ENCODE measurements around the gene TRAPPC3L.

Gene TRAPPC3L

DNA sequence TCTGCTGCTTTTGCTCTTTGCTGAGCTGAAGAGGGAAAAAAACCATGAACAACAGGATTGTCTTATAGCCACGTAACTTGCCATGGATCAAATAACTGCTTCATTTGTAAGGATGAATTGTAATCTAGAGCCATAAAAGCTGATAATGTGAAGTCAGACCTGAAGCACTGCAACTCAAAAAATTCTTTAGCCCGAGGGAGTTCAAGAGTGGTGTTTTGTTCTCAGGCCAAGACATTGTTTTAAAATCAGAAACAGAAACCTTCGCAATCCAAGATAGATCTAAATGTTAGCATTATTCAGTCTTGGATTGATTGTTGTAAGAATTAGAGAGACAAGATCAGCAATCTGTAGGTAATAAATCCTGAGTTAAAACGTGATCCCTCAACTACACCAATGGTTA is at the start of gene TRAPPC3L:
Gene TRAPPC3L (minus strand): TSS at position 34 of the 400 bp plus-strand sequence. CDS start 170 bp downstream, outside the sequence.
- no peak for DNase-seq (ENCODE audit: low read depth)

DNA sequence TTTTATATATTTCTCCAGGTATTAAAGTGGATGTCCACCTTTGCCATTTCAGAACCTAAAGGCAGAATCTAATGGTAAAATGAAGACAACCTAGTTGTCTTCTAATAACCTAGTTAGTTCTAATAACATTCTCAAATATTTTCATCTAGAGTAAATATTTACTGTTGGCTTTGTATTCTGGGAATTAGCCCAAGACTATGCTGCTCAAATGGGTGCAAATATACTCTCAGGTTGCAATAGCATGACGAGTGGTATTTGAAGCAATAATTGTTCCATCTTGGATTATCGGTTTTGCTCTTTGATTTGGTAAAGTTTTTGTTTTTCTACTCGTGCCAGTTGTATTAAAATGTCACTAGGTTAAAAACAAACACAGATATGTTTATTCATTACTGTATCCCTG is 49.8 kb upstream of the TRAPPC3L start:
- no peak for DNase-seq (ENCODE audit: low read depth)

DNA sequence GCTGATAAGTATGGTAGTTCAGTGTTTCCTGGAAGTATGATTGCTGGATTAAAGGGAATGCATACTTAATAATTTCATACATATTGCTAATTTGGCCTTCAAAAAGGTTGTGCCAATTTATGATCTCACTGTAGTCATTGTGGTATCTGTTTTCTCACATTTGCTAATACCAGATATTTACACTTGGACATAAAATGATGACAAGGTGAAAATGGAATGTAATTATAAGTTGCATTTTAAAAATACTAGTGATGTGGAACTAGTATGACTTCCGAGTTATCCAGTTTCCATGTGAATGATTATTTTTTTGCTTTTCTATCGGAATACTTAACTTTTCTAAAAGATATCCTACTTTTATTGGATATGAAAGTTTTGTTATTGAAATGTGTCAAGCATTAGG is 41.3 kb upstream of the TRAPPC3L start:
- DNase-seq (ENCODE audit: low read depth): no peak

DNA sequence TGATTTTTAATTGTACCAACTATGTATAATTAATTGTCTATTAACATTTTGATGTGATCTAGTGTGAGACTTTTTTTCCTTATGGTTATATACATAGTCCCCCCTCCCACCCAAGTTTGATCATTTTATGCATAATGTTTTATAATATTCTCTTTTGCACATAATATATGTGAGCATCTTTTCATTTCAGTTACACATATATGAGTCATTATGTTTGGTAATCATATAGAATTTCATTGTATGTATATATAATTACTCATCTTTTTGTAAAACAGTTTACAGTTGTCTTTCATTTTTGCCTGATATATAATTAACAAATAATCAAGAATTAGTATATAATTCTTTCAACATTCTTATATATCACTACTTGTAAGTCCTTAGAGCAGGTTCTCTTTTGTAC is 40.8 kb upstream of the TRAPPC3L start:
- DNase-seq (ENCODE audit: low read depth): no peak

DNA sequence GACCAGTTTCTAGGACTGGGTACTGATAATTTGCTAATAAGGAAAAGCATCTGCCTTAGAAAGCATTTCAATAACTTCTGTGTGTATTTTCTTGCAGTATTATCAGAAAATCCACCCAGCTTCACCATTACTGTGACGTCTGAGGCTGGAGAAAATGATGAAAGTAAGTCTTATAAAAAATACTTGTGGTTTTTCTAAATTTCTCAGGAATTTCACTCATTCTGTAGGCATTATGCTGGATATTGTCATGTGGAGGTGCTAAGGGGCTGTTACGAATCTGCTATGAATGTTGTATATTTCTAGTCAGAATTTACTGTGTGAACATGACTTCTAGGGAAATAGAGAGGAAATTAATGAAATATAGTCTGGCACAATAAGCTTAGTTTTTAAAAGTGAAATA is 34.7 kb upstream of the TRAPPC3L start:
- DNase-seq (ENCODE audit: low read depth): no peak

DNA sequence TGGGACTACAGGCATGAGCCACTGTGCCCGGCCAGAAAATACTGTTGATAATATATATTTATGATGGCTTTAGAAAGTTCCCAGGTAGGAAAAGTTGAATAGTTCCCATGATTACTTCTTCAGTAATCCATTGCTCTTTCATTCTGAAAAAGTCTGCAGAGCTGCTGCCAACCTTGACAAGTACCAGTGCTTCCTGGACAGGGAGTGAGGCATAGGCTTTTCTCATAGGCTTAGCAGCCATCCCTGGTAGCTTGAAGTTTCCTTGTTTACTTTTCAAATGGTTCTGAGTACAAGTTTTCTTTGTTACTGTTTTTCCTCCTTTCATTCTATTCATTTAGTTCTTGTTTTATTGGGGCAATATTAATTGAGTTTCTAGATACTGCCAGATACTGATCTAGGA is 33.7 kb upstream of the TRAPPC3L start:
- no peak for DNase-seq (ENCODE audit: low read depth)

DNA sequence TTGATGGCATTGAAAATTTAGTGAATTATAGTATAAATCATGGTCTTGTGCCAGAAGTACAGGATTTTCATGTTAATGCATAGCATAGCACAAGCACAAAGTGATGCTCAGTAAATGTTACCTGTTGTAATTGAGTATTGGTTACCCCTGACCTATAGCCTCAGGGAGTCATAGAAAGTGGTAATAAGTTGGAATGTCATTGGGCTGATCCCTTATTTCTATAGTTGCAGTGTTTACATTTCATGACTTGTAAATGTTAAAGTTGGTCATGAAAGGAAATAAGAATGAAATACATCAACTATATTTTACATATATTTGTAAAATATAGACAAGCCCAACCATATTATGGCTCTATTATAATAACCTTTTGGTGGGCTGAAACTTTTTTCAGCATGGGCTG is 32.9 kb upstream of the TRAPPC3L start:
- no peak for DNase-seq (ENCODE audit: low read depth)

DNA sequence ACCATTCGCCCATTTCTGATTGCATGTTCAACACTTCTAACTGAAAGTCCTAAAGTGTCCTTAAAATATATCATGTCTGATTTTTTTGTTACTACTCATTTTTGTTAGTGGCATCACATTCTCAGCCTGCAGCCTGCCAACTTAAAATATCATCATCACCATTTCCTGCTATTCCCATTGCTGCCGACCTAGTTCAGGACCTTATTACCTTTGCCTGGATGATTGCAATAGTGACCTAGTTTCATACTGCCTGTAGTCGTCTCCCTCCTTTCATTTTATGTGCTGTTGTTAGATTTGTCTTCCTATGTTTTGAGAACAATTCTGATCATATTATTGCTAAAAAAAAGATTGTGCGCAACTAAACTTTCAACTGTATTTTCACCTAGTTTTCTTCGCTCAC is 32.0 kb upstream of the TRAPPC3L start:
- DNase-seq (ENCODE audit: low read depth): no peak

DNA sequence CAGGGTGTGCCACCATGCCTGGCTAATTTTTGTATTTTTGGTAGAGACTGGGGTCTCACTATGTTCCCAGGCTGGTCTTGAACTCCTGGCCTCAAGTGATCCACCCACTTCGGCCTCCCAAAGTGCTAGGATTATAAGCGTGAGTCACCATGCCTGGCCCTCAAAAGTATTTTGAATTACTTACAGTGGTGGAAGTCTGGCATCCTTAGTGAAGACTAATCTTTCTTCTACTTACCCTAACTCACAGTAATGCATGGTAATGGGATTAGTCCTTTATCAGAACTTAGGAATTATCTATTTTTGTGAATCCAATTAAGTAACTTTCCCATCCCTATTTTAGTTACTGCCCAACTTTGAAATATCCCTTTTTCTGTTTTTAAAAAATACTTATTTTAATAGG is 29.7 kb upstream of the TRAPPC3L start:
- DNase-seq (ENCODE audit: low read depth): no peak

DNA sequence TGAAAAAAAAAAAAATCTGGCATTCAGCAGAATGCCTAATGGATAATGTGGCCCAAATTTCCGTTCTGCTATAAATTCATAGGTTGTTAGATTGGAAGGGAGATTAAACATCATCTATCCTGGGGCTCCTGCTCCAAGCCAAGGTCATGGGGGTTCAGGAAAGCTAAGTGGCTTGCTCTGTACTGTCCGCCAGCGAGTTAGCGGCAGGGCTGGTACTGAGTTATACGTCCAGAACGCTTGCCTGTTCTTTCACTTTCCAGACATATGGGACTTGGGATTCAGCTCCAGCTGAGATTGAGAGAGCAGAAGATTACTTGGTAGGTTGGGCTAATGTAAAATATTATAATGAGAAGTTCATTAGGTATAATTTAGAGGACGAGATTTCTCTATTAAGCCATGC is 26.7 kb upstream of the TRAPPC3L start:
- no peak for DNase-seq (ENCODE audit: low read depth)

DNA sequence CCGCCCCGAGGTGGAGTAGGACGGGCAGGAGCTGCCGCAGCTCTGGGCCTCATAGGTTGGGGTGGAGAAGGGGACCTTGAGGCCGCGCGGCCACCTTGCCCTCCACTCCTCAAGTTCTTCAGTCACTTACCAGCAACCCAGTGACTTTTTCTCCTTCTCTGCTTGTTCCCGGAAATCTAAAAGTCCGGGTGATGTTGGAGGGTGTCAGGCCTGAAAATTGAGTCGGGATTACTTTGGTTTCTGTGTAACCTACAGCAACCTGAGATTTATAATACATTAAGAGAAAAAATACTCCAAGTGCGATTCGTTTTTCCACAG is 26.2 kb upstream of the TRAPPC3L start:
- no peak for DNase-seq (ENCODE audit: low read depth)

DNA sequence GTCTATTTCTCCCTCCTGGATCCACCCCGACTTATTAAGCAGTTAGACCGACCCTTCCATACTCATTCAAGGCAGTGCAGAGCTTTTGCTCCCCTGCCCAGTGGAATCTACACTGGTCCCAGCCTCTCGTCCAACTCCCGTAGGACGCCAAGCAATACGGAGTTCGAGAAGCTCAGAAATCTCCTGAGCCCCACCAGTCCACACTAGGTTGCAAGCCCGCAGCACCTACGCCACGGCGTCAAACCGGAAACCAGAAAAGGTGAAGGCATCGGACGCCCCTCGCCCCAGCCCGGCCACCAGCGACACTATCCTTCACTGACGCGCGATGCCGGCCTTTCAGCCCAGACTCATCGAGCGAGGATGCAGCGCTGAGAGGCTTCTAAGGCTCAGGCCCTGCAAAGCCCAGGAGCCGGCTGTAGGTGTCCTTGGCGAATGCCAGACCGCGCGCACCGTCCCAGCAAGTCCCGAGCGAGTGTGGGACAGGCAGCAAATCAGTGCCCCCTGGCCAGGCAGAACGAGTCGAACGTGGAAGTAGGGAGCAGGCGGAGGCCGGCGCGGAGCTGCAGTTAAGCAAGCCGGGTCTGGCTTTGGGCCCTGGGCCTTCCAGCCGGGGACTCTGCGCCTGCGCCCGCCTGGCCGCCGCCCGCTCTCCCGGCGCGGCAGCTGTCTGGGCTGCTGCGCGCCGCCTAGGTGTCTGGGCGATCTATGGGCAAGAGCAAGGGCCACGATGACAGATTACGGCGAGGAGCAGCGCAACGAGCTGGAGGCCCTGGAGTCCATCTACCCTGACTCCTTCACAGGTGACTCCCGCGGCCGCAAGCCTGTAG is 25.6 kb upstream of the TRAPPC3L start, which contains the start of gene RWDD1:
Gene RWDD1 (plus strand): TSS at position 649 of the 827 bp plus-strand sequence. CDS start 79 bp downstream, at position 728.
- peak; percentile 95 for DNase-seq (ENCODE audit: low read depth)

DNA sequence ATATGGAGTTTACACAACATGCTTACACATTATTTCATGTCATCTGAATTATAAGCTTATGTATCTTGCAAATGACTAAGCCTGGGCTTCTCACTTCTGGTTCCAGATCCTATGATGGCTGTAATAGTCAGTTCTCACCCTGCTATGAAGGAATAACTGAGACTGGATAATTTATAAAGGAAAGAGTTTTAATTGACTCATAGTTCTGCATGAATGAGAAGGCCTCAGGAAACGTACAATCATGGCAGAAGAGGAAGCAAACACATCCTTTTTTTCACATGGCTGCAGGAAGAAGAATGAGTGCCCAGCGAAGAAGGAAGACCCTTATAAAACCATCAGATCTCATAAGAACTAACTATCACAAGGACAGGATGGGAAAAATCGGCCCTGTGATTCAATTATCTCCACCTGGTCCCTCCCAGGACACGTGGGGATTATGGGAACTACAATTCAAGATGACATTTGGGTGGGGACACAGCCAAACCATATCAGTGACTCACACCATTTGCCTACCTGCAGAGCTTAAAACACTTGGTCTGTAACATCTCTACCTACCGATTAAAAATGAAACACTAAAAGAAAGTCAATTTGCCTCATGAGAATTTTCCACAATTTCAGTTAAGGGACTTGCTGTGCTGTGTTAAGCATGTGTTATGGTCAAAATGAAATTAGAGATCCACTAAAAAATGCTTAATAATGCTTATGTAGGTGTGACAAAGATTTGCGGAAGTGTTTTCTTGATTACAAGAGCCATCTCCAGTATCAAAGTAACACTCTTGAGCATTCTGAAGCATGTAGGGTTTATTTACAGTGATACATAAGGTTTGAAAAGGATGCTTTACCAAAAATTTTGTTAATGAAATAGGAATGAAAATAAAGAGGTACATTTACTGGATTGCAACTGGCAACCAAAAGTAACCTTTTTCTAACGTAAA is 23.6 kb upstream of the TRAPPC3L start:
- no peak for DNase-seq (ENCODE audit: low read depth)

DNA sequence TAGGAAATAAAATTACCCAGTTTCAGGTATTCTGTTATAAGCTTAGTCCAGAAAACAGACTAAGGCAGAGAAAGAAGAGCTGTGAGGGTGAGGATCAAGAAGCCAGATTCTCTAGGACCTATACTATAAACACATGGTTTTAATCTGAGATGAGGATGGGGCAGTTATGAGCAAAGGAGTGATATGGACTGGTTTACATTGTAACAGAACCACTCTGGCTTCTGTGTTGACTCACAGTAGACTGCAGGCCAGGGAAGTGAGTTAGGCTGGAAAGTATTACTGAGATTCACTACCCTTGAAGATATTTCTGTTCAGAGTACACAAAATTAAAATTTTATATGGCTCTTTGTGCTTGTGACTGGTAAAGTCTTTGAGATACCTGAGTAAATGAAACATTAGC is 22.6 kb upstream of the TRAPPC3L start:
- no peak for DNase-seq (ENCODE audit: low read depth)

DNA sequence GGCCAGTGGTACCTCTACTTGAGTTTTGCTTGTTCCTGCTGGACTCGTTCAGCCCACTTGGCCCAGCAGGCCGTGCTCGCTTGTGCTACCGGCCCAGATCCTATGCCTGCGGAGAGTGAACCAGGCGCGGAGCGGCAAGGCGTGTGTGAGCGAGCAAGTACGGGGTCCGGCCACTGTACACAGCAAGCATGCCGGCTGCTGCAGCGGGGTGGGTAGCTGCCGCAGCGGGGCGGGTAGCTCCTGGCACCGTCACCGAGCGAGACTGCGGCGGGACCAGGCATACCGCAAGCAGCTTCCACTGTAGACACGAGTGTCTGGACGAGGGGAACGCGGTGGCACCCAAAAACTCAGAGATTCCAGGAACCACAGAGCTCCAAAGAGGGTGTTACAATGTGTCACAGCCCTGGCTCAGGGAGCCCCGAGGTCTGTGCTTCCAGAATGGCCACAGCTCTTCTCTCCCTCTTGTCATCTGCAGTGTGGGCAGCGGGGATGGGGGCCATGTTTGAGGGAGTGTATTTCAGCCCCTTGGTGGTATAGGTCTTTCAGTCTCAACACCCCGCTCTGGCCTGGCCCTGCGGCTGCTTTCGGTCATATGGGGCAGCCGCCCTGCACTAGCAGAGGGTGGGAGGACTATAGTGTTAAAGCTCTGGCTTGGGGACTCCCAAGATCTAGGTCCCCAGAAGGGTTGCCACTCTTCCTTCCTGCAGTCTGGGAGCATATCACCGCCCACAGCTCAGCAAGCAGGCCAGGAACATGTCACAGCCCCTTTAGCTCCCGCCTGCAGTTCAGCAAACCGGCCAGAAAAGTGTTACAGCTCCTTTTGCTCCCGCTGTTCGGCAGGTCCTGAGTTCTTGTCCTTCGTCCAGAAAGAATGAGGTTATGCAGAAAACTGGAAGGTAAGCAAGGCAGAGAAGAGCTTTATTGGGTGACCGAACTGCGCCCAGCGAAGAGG is 19.7 kb upstream of the TRAPPC3L start:
- DNase-seq (ENCODE audit: low read depth): no peak

DNA sequence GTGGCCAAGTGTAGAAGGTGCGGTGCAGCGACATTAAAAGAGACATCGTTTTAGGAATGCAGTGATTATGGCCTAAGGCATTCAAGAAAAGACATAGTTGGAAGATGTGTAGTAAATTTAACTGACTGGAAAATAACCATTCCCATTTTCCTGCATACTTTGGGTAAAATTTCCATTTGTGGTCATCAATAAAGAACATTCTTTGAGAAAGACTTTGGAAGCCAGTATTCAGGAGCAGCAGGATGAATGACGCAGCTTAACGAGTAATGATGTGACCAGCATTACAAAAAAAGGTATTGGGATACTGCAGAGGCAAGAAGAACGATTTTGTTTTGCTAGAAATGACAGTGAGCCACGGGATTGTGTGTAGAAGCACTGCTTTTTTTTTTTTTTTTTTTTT is 18.8 kb upstream of the TRAPPC3L start:
- DNase-seq (ENCODE audit: low read depth): no peak

DNA sequence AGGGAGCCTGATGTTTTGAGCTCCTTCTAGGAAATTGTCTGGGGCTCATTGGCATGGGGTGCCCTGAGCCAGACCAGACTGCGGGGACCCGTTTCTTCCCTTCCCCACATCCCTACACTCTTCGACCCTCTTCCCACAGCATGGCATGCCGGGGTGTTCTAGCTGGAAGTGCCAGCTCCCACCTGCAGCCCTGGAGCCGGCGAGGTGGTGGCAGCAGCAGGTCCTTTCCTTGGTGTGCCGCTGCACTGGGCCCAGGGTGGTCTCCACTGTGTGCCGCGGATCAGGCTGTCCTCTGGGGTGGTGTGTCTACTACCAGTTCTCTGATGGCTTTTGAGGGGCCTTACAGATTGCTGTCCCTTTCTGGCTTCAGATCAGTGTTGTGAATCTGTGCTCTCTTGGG is 18.3 kb upstream of the TRAPPC3L start:
- no peak for DNase-seq (ENCODE audit: low read depth)

DNA sequence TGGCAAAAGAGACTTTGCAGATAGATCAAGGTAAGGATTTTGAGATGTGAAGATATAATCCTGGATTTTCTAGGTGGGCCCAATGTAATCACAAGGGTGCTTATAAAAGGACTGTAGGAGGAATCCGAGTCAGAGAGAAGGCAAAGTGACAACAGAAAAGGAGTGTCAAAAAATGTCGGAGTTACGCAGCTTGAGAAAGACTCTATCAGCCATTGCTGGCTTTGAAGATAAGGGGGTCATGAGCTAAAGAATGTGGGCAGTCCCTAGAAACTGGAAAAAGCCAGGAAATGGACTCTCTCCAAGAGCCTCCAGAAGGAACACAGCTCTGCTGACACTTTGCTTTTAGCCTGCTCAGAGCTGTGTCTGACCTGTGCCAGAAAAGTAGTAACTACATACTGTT is 17.1 kb upstream of the TRAPPC3L start:
- no peak for DNase-seq (ENCODE audit: low read depth)

DNA sequence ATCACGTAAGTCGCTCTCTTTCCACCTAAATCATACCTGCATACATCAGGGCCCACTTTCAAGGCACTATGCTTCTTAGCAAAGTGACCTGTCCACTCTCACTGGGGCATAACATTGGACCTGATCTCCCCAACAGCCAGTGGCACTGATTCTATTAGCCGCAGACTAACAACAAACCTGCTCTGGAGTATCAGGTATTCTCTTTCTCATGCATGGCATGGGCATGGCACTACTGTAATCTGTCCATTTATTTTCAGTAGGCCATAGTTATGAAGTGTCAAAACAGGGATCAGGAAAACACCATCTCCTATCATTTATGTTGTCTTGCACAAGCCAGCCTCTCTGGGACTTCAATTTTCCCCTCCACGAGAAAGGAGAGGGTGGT is 16.5 kb upstream of the TRAPPC3L start:
- DNase-seq (ENCODE audit: low read depth): no peak

DNA sequence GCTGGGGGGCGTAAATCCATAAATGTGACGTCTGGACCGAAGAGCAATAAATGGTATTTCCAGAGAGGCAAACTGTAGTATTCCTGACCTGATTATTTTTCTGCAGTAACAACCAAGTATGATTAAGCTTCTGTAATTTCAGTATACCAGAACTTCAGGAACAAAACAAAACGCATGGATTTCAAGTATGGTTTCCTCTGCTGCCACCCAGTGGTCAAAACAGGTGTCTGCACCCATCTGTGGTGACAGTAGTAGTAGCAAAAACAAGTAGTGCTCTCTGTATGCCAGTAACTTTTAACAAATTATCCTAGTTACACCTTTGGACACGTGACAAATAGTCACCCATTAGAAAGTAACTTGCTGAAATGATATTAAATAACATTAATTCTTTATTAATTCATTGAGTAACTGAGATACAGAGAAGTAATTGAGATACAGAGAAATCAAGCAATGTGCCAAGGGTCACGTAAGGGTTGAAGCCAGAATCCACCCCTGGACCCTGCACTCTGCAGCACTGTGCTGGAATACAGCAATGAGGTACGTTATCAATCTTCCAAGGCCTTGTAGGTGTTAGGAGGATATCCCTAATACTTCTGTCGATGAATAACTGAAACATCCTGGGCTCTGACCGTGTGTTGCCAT is 16.0 kb upstream of the TRAPPC3L start:
- peak; percentile 42 for DNase-seq (ENCODE audit: low read depth)

DNA sequence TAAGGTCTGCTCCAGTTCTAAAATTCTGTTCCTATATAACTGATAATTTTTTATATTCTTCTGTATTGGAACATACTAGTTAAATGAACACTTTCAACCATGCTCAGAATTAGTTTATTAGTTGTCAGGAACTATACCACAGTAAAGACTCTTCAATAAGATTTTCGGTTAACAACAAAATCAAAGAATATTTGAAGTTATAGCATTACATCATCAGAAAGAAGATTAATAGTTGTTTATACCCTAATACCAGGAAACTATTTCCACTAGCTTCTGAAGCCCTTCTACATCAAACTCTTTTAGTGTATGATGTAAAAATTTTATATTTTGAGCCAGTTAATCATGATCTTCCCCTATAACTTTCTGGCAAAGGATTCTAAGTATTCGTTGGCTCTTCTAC is 14.6 kb upstream of the TRAPPC3L start:
- no peak for DNase-seq (ENCODE audit: low read depth)

DNA sequence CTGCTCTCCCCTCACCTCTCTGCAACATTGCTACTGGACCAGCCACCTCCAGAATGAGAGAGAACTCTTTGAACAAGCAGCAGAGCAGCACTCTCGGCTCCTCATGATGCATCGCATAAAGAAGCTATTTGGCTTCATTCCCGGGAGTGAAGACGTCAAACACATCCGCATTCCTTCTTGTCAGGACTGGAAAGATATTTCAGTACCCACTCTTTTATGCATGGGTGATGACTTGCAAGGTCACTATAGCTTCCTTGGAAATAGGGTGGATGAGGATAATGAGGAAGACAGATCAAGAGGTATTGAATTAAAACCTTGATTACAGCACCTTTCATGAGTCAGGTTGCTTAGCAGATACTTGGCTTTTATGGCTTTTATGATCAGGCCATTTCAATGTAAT is 12.4 kb upstream of the TRAPPC3L start:
- no peak for DNase-seq (ENCODE audit: low read depth)
